Panc1 (cell line): ENCODE data around the gene AGPAT1. TPM values are rescaled to one million over a fixed set of nuclear protein-coding genes. Genes with fewer than 3 reads are reported as not detected.

Experiments used
- ATAC-seq: fragments of 200-7000 bp; cut with Tn5 transposase; 2 replicates; pipeline ENCODE4 v1.9.1; 2020; ENCODE audit warnings: mild to moderate bottlenecking, moderate library complexity
- BruUV-seq: library from RNA; stranded (reverse); fragments of 400-500 nt; replicated peaks from 2 replicates; lab custom pipeline; 2021; lab: Mats Ljungman, UMichigan
- CTCF ChIA-PET: fragments of 300-600 bp; sonication (Branson Sonifier 250); formaldehyde crosslinking; loops from one replicate; lab custom pipeline; 2022; ENCODE audit warnings: antibody characterized with exemption; lab: Charles Lee
- POLR2A ChIA-PET: fragments of 300-600 bp; sonication (Branson Sonifier 250); formaldehyde crosslinking; loops from one replicate; lab custom pipeline; 2022; ENCODE audit warnings: antibody characterized with exemption; lab: Charles Lee
- DNase-seq: peaks from one replicate; pipeline ENCODE4 v3.0.0-alpha.2; 2010; ENCODE audit warnings: low read depth, low spot score
- H3K27ac ChIP-seq: 2 replicates; pipeline ENCODE4 v1.5.1; 2011; ENCODE audit warnings: mild to moderate bottlenecking, low read length, inconsistent platforms
- H3K27me3 ChIP-seq: fragments of 200-500 bp; sonication (Bioruptor generic); 2 replicates; pipeline ENCODE4 v1.6.0; 2014; ENCODE audit warnings: low read length, inconsistent platforms; ENCODE audit not compliant: control insufficient read depth, insufficient read depth
- H3K36me3 ChIP-seq: fragments of 200-500 bp; sonication (Bioruptor generic); 2 replicates; pipeline ENCODE4 v1.5.1; 2014; ENCODE audit warnings: inconsistent platforms, mild to moderate bottlenecking, low read length, moderate library complexity; ENCODE audit not compliant: control insufficient read depth, insufficient read depth
- H3K4me1 ChIP-seq: 2 replicates; pipeline ENCODE4 v1.5.1; 2011; ENCODE audit warnings: inconsistent platforms, mild to moderate bottlenecking, low read length, moderate library complexity; ENCODE audit not compliant: control insufficient read depth, insufficient read depth
- H3K4me3 ChIP-seq, 2 experiments: 2 replicates each; pipeline ENCODE4 v1.5.1; 2011 to 2012; ENCODE audit warnings: low read depth in 2 of 2, low read length in 2 of 2, mild to moderate bottlenecking in 2 of 2, inconsistent platforms in 1 of 2, moderate library complexity in 1 of 2
- H3K9me3 ChIP-seq: fragments of 200-500 bp; sonication (Bioruptor generic); 2 replicates; pipeline ENCODE4 v1.5.1; 2014; ENCODE audit warnings: low read depth, mild to moderate bottlenecking, inconsistent platforms, low read length, moderate library complexity; ENCODE audit not compliant: control insufficient read depth, insufficient read depth
- CTCF ChIP-seq: fragments of 450-650 bp; IDR thresholded peaks from 2 replicates; pipeline ENCODE4 v1.5.1; 2017; ENCODE audit warnings: mild to moderate bottlenecking
- POLR2AphosphoS5 ChIP-seq: IDR thresholded peaks from 2 replicates; pipeline ENCODE4 v1.6.1; 2012; ENCODE audit warnings: mild to moderate bottlenecking, low read depth, low read length, moderate library complexity
- REST ChIP-seq, 2 experiments: IDR thresholded peaks; 2 replicates each; pipeline ENCODE4 v1.6.1; 2011 to 2012; ENCODE audit warnings: low read depth in 2 of 2, control low read depth in 1 of 2, low read length in 1 of 2, mild to moderate bottlenecking in 1 of 2, moderate library complexity in 1 of 2; ENCODE audit not compliant: insufficient read depth in 1 of 2
- SIN3A ChIP-seq: IDR thresholded peaks from 2 replicates; pipeline ENCODE4 v1.6.1; 2012; ENCODE audit warnings: low read depth, mild to moderate bottlenecking, low read length, moderate library complexity, borderline replicate concordance; ENCODE audit not compliant: insufficient read depth
- TCF7L2 ChIP-seq: IDR thresholded peaks from 2 replicates; pipeline ENCODE4 v1.6.1; 2011; ENCODE audit warnings: mild to moderate bottlenecking, low read depth, low read length, inconsistent platforms
- in situ Hi-C: cut with HindIII; loops from 2 replicates; pipeline ENCODE4 v1.10.0; 2016; ENCODE audit warnings: low sequenced_read_pairs, low pct_unique_long_range_greater_than_20kb
- intact Hi-C: fragments of 100-400 bp; cut with micrococcal nuclease; formaldehyde crosslinking; loops from one replicate; pipeline ENCODE4 v1.10.0; 2022; ENCODE audit not compliant: unreplicated experiment
- total RNA-seq: library from RNA; stranded (reverse); gene quantifications from one replicate; pipeline ENCODE4 v1.2.1, GENCODE V29; 2021; ENCODE audit not compliant: unreplicated experiment

AGPAT1 gene
- total RNA-seq, 1 experiment from 2014 or later, result 88.4 TPM

GRCh38 chr6:32220021-32220420, 44.1 kb upstream of the AGPAT1 start:
- Histone ChIP-seq H3K36me3 (no peaks in the 10 kb centered on the region), H3K27ac (no peak overlapping the region), H3K27me3 (no peaks in the 10 kb centered on the region), H3K9me3 (no peaks in the 10 kb centered on the region), H3K4me3 (no peak overlapping the region), H3K4me1 (no peaks in the 10 kb centered on the region)
- ChIA-PET CTCF (no interaction called here), POLR2A (no interaction called here)
- TF ChIP-seq TCF7L2, result no peak
- TF ChIP-seq POLR2AphosphoS5, result no peak
- no peak for TF ChIP-seq CTCF
- TF ChIP-seq REST (IDR thresholded peaks at IDR 0.05; ENCODE audit: insufficient read depth in 1 of 2, low read depth in 2 of 2, low read length in 1 of 2), result no peak
- no peak for TF ChIP-seq SIN3A
- intact Hi-C loops (no loop called here), in situ Hi-C loops (no loop called here)
- DNase-seq, result no peak
- BruUV-seq, result no TSS peak
- ATAC-seq, result no peak

- in situ Hi-C loops (no loop called here), intact Hi-C loops (no loop called here)
- ChIA-PET POLR2A (no interaction called here), CTCF (no interaction called here)
- H3K27me3 ChIP-seq, result no peaks in the 10 kb centered on the region
- H3K9me3 ChIP-seq, result no peaks in the 10 kb centered on the region
- no peaks in the 10 kb centered on the region for H3K36me3 ChIP-seq
- no peak for DNase-seq
- H3K4me1 ChIP-seq, result no peaks in the 10 kb centered on the region
- no TSS peak for BruUV-seq
- no peak overlapping the region for H3K4me3 ChIP-seq
- H3K27ac ChIP-seq, result no peak overlapping the region
- TF ChIP-seq POLR2AphosphoS5 (no peak), REST (IDR thresholded peaks at IDR 0.05; ENCODE audit: insufficient read depth in 1 of 2, low read depth in 2 of 2, low read length in 1 of 2) (no peak), TCF7L2 (no peak), CTCF (no peak), SIN3A (no peak)
- ATAC-seq, result no peak
Observed at GRCh38 chr6:32218167-32218566, 42.3 kb upstream of the AGPAT1 start.
